Progenitor cell of endocrine pancreas (in vitro differentiated cells): ENCODE data around the gene MATN1. TPM values are rescaled to one million over a fixed set of nuclear protein-coding genes. Genes with fewer than 3 reads are reported as not detected.

Experiments
- DNase-seq: peaks from one replicate; pipeline ENCODE4 v3.0.0; 2021; ENCODE audit warnings: low spot score; ENCODE audit not compliant: unreplicated experiment
- H3K27ac Mint-ChIP-seq: 2 replicates; pipeline ENCODE4 v1.8.0; 2021; ENCODE audit warnings: mild to moderate bottlenecking, moderate library complexity, mixed read lengths
- H3K27me3 Mint-ChIP-seq: 2 replicates; pipeline ENCODE4 v1.8.0; 2021; ENCODE audit warnings: mixed read lengths
- H3K36me3 Mint-ChIP-seq: 2 replicates; pipeline ENCODE4 v1.8.0; 2022; ENCODE audit warnings: mixed read lengths; ENCODE audit not compliant: insufficient read depth
- H3K4me1 Mint-ChIP-seq: 2 replicates; pipeline ENCODE4 v1.8.0; 2021; ENCODE audit warnings: low read depth, mixed read lengths
- H3K4me3 Mint-ChIP-seq: 2 replicates; pipeline ENCODE4 v1.8.0; 2021; ENCODE audit warnings: low read depth, mild to moderate bottlenecking, moderate library complexity, mixed read lengths
- H3K9me3 Mint-ChIP-seq: 2 replicates; pipeline ENCODE4 v1.8.0; 2021; ENCODE audit warnings: low read depth, mixed read lengths
- CTCF ChIP-seq: fragments of 200-600 bp; sonication (generic); IDR thresholded peaks from one replicate; pipeline ENCODE4 v1.5.0; 2021; ENCODE audit warnings: antibody characterized with exemption, mild to moderate bottlenecking; ENCODE audit not compliant: unreplicated experiment
- total RNA-seq: library from RNA; stranded (reverse); gene quantifications from 2 replicates; pipeline ENCODE4 v1.2.1, GENCODE V29; 2021

MATN1 gene
- total RNA-seq, 1 donor from 2014 or later: 0.14 TPM

GRCh38 chr1:30744060-30744756, 20.8 kb upstream of the MATN1 start:
- peaks cover 8% of the 10 kb centered on the region for H3K4me1 Mint-ChIP-seq

GRCh38 chr1:30743584-30744059, 20.2 kb upstream of the MATN1 start:
- H3K27ac Mint-ChIP-seq: no peak overlapping the region
- no peaks in the 10 kb centered on the region for H3K36me3 Mint-ChIP-seq
- H3K4me1 Mint-ChIP-seq: peaks cover 6% of the 10 kb centered on the region
- TF ChIP-seq CTCF: no peak
- peaks cover 1% of the 10 kb centered on the region for H3K9me3 Mint-ChIP-seq
- no peak for DNase-seq
- no peak overlapping the region for H3K4me3 Mint-ChIP-seq
- peaks cover 18% of the 10 kb centered on the region for H3K27me3 Mint-ChIP-seq

More at GRCh38 chr1:30744060-30744756, 20.8 kb upstream of the MATN1 start:
- Mint-ChIP-seq H3K27ac (no peak overlapping the region), H3K27me3 (peaks cover 18% of the 10 kb centered on the region), H3K36me3 (no peaks in the 10 kb centered on the region), H3K9me3 (no peaks in the 10 kb centered on the region), H3K4me3 (no peak overlapping the region)
- TF ChIP-seq CTCF: no peak
- DNase-seq: no peak

- H3K27me3 Mint-ChIP-seq: peaks cover 18% of the 10 kb centered on the region
- H3K36me3 Mint-ChIP-seq: no peaks in the 10 kb centered on the region
- H3K27ac Mint-ChIP-seq: no peak overlapping the region
- no peak for TF ChIP-seq CTCF
- peaks cover 5% of the 10 kb centered on the region for H3K4me1 Mint-ChIP-seq
- H3K4me3 Mint-ChIP-seq: no peak overlapping the region
- H3K9me3 Mint-ChIP-seq: peaks cover 2% of the 10 kb centered on the region
- DNase-seq: no peak
Observed at GRCh38 chr1:30742963-30743559, 19.7 kb upstream of the MATN1 start.

- DNase-seq: no peak
- no peak overlapping the region for H3K27ac Mint-ChIP-seq
Observed at GRCh38 chr1:30742300-30742962, 19.0 kb upstream of the MATN1 start.

More at GRCh38 chr1:30742300-30742962, 19.0 kb upstream of the MATN1 start:
- Mint-ChIP-seq H3K9me3 (peaks cover 2% of the 10 kb centered on the region), H3K4me3 (no peak overlapping the region), H3K27me3 (peaks cover 14% of the 10 kb centered on the region), H3K4me1 (peaks cover 5% of the 10 kb centered on the region), H3K36me3 (no peaks in the 10 kb centered on the region)
- TF ChIP-seq CTCF: no peak
